IMR-90 (cell line): Measurements from ENCODE around the gene STEAP3.

ENCODE experiments used
- BHLHE40 ChIP-seq: fragments of 150-350 bp; IDR thresholded peaks from 2 replicates; pipeline ENCODE4 v1.6.1; 2016; ENCODE audit warnings: mild to moderate bottlenecking, low read depth, low read length
- CTCF ChIP-seq: conservative IDR thresholded peaks from 2 replicates; pipeline ENCODE4 v1.5.1; 2012; ENCODE audit warnings: mild to moderate bottlenecking, low read depth, low read length, improper control_type of control experiment
- MXI1 ChIP-seq: IDR thresholded peaks from 2 replicates; pipeline ENCODE4 v1.6.1; 2012; ENCODE audit warnings: low read depth, mild to moderate bottlenecking, low read length, moderate library complexity, borderline replicate concordance
- POLR2A ChIP-seq: IDR thresholded peaks from 2 replicates; pipeline ENCODE4 v1.6.1; 2012; ENCODE audit warnings: mild to moderate bottlenecking, low read depth, low read length
- RFX5 ChIP-seq: IDR thresholded peaks from 2 replicates; pipeline ENCODE4 v1.8.0; 2012; ENCODE audit warnings: low read depth, mild to moderate bottlenecking, low read length, moderate library complexity
- USF2 ChIP-seq: fragments of 150-350 bp; IDR thresholded peaks from 2 replicates; pipeline ENCODE4 v1.6.1; 2017; ENCODE audit warnings: mild to moderate bottlenecking, antibody characterized with exemption, low read length, low read depth

GRCh38 chr2:119229716-119230115 lies 6.1 kb downstream of the STEAP3 start:
- TF ChIP-seq CTCF (no peak), USF2 (no peak), BHLHE40 (no peak), POLR2A (no peak), RFX5 (no peak), MXI1 (no peak)
